Right hindlimb (tissue), 1 donor: Measurements from ENCODE around the gene RBM34.
"Not testable (repeated sequence)": the region's sequence is repeated elsewhere in the genome, so short reads cannot be mapped to it uniquely, and the experiment has no call there.

Experiments
- DNase-seq: peaks from one replicate; pipeline ENCODE4 v3.0.0-alpha.2; 2018

Gene RBM34

DNA sequence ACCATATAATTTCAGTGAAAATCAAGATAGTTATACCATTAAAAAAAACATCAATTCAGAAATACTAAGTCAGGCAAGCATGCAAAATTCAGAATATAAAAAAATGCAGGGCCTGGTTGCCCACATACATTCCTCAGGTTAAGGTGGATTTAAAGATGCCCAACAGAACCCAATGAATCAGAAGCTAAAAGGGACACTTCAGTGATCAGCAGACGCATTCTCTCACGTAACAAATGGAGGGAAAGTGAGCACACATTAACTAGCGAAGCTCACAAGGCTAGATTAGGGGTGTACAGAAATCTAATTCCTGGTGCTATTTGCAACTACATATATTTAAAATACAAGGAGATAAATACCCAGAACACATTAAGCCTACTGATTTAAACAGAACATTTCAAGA is 49.9 kb downstream of the RBM34 start:
- no peak for DNase-seq

DNA sequence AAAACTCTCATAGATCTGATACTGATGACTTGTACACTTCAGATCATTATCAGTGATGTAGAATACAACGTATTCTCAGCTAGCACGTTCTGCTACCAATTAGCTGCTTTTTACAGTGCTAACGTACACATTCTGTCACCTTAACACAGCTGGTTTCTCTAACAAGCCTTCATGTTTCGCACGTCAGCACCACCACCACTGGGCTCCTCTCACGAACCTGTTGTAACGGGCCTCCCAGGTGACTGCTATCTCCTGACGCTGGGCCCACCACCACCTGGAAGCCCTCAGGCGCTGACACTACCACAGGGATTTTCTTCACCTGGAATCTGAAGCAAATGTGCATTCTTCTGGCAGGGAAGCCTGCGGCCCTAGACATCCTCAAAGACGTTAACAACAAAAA is 52.2 kb downstream of the RBM34 start:
- DNase-seq: no peak

- DNase-seq: no peak
These were observed 52.9 kb downstream of the RBM34 start for GRCh38 chr1:235108185-235108593.

DNA sequence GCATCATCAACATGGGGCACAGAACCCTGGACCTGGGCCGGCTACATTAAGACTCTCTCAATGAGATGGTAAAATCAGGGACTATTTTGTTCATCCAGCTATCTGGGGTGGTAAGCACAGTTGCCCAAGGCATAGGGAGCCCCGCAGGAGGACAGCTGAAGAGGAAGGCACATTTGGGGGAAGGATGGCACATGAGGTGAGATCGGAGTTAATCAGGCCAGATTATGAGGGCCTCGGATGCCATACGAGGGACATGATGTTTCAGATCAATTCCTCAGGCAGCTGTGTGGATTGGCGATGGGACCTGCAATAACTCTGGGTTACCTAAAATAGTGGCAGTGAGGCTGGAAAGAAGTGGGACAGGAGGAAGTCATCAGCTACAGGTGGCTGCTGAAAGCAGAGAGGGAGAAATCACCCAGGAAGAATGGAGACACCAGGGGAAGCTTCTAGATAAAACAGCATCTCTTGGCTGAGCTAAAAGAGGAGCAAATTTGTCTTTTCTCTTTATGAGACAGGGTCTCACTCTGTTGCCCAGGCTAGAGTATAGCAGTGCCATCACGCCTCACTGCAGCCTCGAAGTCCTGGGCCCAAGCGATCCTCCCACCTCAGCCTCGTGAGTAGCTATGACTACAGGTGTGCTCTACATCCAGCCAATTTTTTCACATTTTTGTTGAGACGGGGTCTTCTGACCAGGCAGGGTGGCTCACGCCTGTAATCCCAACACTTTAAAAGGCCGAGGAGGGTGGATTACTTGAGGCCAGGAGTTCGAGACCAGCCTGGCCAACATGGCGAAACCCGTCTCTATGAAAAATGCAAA is 53.5 kb downstream of the RBM34 start:
- no peak for DNase-seq

DNA sequence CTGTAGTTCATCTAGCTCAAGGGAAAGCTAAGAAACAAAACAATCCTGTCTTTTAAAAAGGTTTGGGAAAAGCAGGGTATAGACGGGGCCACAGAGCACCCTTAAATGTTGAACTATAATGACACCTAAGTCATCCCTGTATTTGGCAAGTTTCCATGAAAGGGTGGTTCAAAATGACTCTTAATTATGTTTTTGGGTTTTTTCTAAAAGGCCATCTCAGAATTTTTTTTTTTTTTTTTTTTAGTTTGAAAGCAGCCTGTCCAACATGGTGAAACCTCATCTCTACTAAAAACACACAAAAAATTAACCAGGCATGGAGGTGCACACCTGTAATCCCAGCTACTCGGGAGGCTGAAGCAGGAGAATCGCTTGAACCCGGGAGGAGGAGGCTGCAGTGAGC is 54.6 kb downstream of the RBM34 start:
- DNase-seq: no peak

GRCh38 chr1:235105051-235106043 is 55.7 kb downstream of the RBM34 start:
- no peak for DNase-seq

DNA sequence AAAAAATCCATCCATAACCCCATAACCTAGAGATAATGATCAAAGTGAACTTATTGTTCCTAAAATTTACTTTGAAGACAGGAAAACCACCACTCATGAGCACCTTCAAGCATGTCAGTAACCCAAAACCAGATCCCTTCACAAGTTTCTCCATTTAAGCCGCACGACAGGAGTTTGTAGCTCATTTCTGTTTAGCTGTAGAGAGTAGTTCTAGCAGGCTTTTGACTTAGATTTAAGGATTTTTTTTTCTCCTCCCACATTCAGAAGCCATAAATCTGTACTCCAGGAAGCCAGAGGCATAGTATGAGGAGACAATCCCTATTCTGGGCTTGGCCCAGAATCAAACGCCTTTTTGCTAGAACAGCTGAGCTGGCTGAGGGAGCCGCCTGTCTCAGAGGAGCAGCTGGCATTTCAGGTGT is 58.0 kb downstream of the RBM34 start:
- no peak for DNase-seq

DNA sequence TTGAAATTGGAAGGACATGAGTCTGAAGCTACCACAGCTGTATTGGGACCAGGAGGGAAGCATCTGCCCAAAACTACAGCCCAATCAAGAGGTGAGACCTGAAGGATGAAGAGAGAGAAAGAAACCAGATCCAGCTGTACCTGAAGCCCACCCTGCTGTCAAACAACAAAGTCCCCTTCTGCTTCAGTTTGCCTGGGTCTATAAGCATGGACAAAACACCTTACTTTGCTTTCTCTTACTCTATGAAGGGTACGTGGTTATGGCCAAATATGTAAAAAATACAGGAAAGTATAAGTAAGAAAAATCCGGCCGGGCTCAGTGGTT is 58.8 kb downstream of the RBM34 start:
- no peak for DNase-seq

DNA sequence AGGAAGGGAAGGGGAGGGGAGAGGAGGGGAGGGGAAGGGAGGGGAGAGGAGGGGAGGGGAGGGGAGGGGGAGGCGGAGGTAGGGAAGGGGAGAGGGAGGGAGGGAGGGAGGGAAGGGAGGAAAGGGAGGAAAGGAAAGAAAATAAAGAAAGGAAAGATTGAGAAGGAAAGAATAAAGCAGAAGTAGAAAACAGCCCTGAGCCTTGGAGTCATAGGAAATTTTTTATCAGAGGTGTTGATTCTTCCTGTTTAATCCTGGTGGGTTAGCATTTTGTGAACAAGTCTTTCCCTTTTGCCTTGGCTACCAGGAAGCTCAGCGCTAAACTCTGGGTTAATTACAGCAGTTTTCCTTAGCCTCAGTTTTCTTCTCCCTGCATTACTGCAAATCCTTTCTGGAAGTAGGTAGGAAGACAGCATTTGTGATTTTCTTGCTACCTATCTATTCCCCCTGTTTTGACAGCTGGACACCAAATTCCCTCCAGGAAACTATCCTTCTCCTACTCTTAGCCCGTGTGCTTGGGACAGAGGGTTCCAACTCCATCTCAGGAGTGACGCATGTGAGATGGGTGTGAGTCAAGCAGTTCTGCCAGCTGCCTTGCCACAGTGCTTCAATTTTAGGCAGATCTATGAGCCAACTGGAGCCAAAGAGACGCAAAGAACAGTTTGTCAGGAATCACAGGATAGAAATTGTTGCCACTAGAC is 59.3 kb downstream of the RBM34 start:
- DNase-seq: no peak

- peak; percentile 89 for DNase-seq
These were observed 60.8 kb downstream of the RBM34 start for GRCh38 chr1:235100194-235100772.

GRCh38 chr1:235098991-235099390 is 62.1 kb downstream of the RBM34 start:
- no peak for DNase-seq

DNA sequence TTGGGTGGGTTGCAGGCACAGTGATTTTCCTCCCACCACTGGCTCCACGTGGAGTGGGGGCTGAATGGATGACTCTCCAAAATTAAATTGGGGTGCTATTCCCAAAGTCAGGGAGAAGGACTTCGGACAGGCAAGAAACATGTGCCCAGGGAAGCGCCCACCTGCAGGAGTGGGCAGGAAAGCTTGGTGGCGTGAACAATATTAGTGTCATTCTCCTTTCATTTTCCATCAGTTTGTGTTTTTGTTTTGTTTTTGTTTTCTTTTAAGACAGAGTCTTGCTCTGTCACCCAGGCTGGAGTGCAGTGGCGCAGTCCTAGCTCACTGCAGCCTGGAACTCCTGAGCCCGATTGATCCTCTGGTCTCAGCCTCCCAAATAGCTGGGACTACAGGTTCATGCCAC is 62.5 kb downstream of the RBM34 start:
- no peak for DNase-seq

DNA sequence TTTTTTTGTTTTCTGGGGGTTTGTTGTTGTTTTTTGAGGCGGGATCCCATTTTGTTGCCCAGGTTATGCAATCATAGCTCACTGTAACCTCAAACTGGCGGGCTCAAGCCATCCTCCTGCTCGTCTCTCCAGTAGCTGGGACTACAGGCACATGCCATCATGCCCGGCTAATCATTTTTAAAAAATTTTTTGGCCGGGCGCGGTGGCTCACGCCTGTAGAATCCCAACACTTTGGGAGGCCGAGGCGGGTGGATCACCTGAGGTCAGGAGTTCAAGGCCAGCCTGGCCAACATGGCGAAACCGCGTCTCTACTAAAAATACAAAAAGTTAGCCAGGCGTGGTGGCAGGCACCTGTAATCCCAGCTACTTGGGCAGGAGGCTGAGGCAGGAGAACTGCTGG is 63.5 kb downstream of the RBM34 start:
- DNase-seq: not testable (repeated sequence)

DNA sequence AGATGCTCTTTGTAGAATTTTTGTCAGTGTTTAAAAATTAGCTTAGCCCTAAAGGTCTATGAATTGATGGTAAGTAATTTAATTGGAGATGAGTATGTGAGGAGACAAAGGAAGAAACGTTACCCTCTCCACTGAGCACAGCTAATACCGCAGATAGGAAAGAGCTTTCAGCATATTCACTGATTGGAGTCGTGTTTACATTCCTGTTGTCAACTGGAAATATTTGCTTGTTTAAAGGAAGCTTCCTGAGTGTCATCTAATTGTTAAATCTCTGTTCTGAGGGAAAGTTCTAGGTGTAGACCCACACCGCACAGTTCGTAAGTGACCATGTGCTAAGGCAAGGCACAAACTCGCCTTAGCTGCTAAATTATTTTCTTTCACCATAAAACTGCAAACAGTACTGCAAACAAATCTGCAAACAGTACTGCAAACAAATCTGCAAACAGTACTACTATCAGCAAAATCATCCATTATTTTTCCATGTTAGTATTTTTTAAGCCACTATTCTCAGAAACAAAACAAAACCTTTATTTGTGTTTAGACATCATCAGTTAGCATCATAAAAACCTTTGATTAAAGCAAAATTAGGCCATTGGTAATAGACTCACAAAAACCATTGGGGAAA is 65.0 kb downstream of the RBM34 start:
- DNase-seq: no peak

DNA sequence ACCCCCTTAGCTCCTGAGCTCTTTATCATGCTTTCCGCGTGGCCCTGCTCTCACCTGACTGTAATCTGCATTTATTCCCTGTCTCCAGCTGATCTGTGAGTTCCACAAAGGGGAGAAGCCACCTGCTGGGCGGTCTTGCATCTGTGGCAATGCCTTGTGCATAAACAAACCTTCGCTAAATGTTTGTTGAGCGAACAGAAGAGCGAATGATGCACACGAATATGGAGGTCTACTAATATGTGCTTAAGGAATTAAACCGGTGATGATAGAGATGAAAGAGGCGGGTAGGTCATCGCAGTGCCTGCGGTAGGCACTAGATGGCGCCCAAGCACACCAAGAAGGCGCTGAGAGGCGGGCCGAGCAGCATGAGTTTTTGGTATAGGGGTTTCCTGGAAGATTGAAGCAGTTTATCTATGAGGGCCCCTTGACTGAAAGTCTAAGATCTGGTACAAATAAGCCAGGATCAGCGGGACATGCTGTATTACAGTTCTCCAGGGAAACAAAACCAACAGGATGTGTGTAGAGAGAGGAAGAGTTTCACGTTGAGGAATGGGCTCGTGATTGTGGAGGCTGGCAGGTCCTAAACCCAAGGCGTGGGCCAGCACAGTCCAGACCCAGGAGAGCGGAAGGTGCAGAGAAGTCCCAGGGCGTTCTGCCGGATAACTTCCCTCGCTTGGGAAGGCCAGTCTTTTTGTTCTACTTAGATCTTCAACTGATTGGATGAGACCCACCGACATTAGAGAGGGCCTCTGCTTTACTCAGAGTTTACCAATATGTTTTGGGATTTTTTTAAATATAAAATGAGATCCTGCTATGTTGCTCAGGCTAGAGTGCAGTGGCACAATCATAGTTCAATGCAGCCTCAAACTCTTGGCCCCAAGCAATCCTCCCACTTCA is 67.1 kb downstream of the RBM34 start:
- DNase-seq: peak; percentile 85

- DNase-seq: peak; percentile 72
These were observed 67.9 kb downstream of the RBM34 start for GRCh38 chr1:235093013-235093695.

- DNase-seq: not testable (repeated sequence)
These were observed 68.6 kb downstream of the RBM34 start for GRCh38 chr1:235092415-235092814.

GRCh38 chr1:235092045-235092406 is 69.0 kb downstream of the RBM34 start:
- DNase-seq: not testable (repeated sequence)

GRCh38 chr1:235091319-235092044 is 69.6 kb downstream of the RBM34 start:
- not testable (repeated sequence) for DNase-seq
